Measurements from ENCODE around the gene NPSR1.

DNA sequence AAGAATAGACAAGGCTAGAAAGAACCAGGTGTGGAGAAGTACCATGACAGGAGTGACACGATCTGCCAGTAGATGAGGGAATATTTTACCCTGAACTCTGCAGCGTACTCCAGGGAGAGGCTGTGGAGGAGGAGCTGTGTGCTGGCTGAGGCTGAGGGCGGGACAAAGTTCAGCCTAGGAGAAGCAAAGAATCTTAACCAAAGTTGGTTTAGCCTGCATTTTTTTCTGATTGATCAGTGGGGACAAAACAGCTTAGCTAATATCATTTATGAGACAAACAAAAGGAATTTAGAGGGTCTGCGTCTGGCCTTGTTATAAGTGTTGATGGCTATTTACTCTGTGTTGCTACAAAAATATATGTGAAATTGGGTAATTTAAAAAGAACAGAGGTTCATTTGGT lies 5.2 kb upstream of the NPSR1 start:
- TF ChIP-seq CTCF (IDR thresholded peaks at IDR 0.05 in 4 of 5, conservative IDR thresholded peaks at IDR 0.05 in 1 of 5): no peak
- no peak for TF ChIP-seq POLR2A (IDR thresholded peaks at IDR 0.05)
